Activated CD4-positive, CD25-positive, alpha-beta regulatory T cell treated with anti-CD3 and anti-CD28 coated beads, Interleukin-2, amount 50 U/mL, for 72 hours (primary cell): ENCODE measurements around the gene ZFHX3.

Source experiments
- DNase-seq: peaks from one replicate; pipeline ENCODE4 v3.0.0; 2021

Gene ZFHX3

GRCh38 chr16:72924927-72925630 is 122.8 kb downstream of the ZFHX3 start:
- DNase-seq, result no peak

GRCh38 chr16:72924537-72924926 is 123.4 kb downstream of the ZFHX3 start:
- DNase-seq, result no peak

- DNase-seq, result no peak
Observed at GRCh38 chr16:72923757-72924156, 124.2 kb downstream of the ZFHX3 start.

- DNase-seq, result no peak
Observed at GRCh38 chr16:72922714-72923113, 125.2 kb downstream of the ZFHX3 start.

- DNase-seq, result no peak
Observed at GRCh38 chr16:72921620-72922019, 126.3 kb downstream of the ZFHX3 start.

- DNase-seq, result no peak
Observed at GRCh38 chr16:72921106-72921505, 126.8 kb downstream of the ZFHX3 start.

GRCh38 chr16:72917051-72917450 is 130.9 kb downstream of the ZFHX3 start:
- no peak for DNase-seq

- no peak for DNase-seq
Observed at GRCh38 chr16:72915331-72915730, 132.6 kb downstream of the ZFHX3 start.

GRCh38 chr16:72913551-72913950 is 134.4 kb downstream of the ZFHX3 start:
- DNase-seq, result no peak

- DNase-seq, result no peak
Observed at GRCh38 chr16:72911971-72912370, 136.0 kb downstream of the ZFHX3 start.

- DNase-seq, result no peak
Observed at GRCh38 chr16:72910875-72911274, 137.1 kb downstream of the ZFHX3 start.

GRCh38 chr16:72910381-72910780 is 137.5 kb downstream of the ZFHX3 start:
- DNase-seq, result no peak

- DNase-seq, result no peak
Observed at GRCh38 chr16:72909196-72909595, 138.7 kb downstream of the ZFHX3 start.

GRCh38 chr16:72908362-72909167 is 139.4 kb downstream of the ZFHX3 start:
- DNase-seq, result no peak

- no peak for DNase-seq
Observed at GRCh38 chr16:72905581-72905980, 142.3 kb downstream of the ZFHX3 start.

- DNase-seq, result no peak
Observed at GRCh38 chr16:72903176-72903575, 144.8 kb downstream of the ZFHX3 start.

GRCh38 chr16:72902206-72902605 is 145.7 kb downstream of the ZFHX3 start:
- no peak for DNase-seq

GRCh38 chr16:72901000-72901627 is 146.8 kb downstream of the ZFHX3 start:
- DNase-seq, result no peak

- no peak for DNase-seq
Observed at GRCh38 chr16:72898216-72898825, 149.6 kb downstream of the ZFHX3 start.

GRCh38 chr16:72897707-72898106 is 150.2 kb downstream of the ZFHX3 start:
- no peak for DNase-seq

- DNase-seq, result no peak
Observed at GRCh38 chr16:72896485-72897118, 151.3 kb downstream of the ZFHX3 start.

GRCh38 chr16:72895951-72896350 is 152.0 kb downstream of the ZFHX3 start:
- DNase-seq, result no peak
